ENCODE results near the gene DPH1.

GRCh38 chr17:1989135-1989534 is 40.8 kb upstream of the DPH1 start:
- TF ChIP-seq POLR2A (IDR thresholded peaks at IDR 0.05; ENCODE audit: low read length) (no peak), GATA1 (IDR thresholded peaks at IDR 0.05; ENCODE audit: low read depth, low read length) (no peak)

All from erythroblast (primary cell).